Measurements from ENCODE around the gene BACE2. TPM values are rescaled to one million over a fixed set of nuclear protein-coding genes. Genes with fewer than 3 reads are reported as not detected.

Gene BACE2
- polyA plus RNA-seq, 1 donor (not counting 4 experiments of a cell fraction or from before 2014, with no cell fraction given) = 130 TPM

DNA sequence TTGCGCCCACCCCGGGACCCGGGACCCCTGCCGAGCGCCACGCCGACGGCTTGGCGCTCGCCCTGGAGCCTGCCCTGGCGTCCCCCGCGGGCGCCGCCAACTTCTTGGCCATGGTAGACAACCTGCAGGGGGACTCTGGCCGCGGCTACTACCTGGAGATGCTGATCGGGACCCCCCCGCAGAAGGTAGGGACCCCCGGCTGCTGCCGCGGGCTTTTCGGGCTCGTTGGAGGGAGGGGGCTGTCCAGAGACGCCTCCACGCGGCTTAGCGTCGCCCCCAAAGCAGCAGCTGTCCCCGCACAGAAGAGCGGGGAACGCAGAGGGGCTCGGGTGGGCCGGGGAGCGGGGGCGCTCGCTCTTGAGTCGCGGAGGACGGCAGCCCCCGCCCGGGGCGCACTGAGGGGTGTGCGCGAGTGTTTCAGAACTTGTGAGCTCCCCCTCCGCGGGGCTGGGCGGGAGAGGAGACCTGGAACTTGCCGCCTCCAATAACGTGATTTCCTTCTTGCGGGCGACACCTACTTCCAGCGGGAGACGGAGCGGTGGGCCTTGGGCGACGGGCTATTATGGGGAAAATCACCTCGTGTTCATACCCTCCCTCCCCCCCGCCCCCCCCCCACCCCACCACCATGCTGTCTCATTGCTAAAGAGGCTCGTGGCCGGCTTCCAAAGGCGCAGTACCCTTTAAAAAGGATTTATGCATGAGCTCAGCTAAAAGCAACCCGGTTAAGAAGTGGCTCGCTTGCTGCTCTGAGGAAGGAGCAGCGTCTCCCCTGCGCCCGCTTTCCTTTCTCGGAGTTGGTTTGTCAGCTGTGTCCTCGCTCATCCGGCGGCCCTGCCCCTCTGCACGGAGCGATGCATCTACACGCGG lies 664 bp downstream of the BACE2 start:
- dilution Hi-C loops (cut with MboI; ENCODE audit: extremely low pct_ligation_motif_present, low sequenced_read_pairs) = no loop called here
- peaks cover 5 to 6% of the 10 kb centered on the region in 2 experiments for H3K36me3 ChIP-seq (ENCODE audit: control insufficient read depth in 2 of 2, extremely low read depth in 1 of 2, insufficient read depth in 2 of 2, low read length in 2 of 2)
- peak overlapping the region; percentile 76 to 91 (median 87) for H3K4me3 ChIP-seq (ENCODE audit: control insufficient read depth in 2 of 3, extremely low read depth in 1 of 3, insufficient read depth in 2 of 3, low read depth in 1 of 3, low read length in 3 of 3)
- TF ChIP-seq CTCF (optimal IDR thresholded peaks at IDR 0.05 in 1 of 3, IDR thresholded peaks at IDR 0.05 in 1 of 3, conservative IDR thresholded peaks at IDR 0.05 in 1 of 3; ENCODE audit: extremely low read depth in 1 of 3, insufficient read depth in 2 of 3, low read length in 3 of 3) = no peak
- no peak for TF ChIP-seq EZH2 (IDR thresholded peaks at IDR 0.05; ENCODE audit: low read length)
- H3K9me3 ChIP-seq (ENCODE audit: control insufficient read depth, low read depth, low read length) = no peaks in the 10 kb centered on the region
- H3K9me1 ChIP-seq (ENCODE audit: control insufficient read depth, extremely low read depth, insufficient read depth, low read length) = no peaks in the 10 kb centered on the region
- peak overlapping the region; percentile 96 for H3K27ac ChIP-seq (ENCODE audit: control insufficient read depth, insufficient read depth, low read length)
- H2AFZ ChIP-seq (ENCODE audit: control insufficient read depth, low read length) = no peak overlapping the region
- H4K20me1 ChIP-seq (ENCODE audit: control insufficient read depth, extremely low read depth, insufficient read depth, low read length) = no peaks in the 10 kb centered on the region
- DNase-seq (ENCODE audit: low read depth, low spot score) = no peak
- H3K27me3 ChIP-seq (ENCODE audit: control insufficient read depth, extremely low read depth, insufficient read depth, low read length) = no peaks in the 10 kb centered on the region
- peaks cover 40% of the 10 kb centered on the region for H3K4me1 ChIP-seq (ENCODE audit: control insufficient read depth, extremely low read depth, insufficient read depth, low read length)
- peaks cover 39% of the 10 kb centered on the region for H3K79me2 ChIP-seq (ENCODE audit: control insufficient read depth, insufficient read depth, low read length)
- peak overlapping the region; percentile 89 for H3K9ac ChIP-seq (ENCODE audit: control insufficient read depth, extremely low read depth, insufficient read depth, low read length)
- no peak for FAIRE-seq
- peak overlapping the region; percentile 81 for H3K4me2 ChIP-seq (ENCODE audit: control insufficient read depth, extremely low read depth, insufficient read depth, low read depth, low read length)

DNA sequence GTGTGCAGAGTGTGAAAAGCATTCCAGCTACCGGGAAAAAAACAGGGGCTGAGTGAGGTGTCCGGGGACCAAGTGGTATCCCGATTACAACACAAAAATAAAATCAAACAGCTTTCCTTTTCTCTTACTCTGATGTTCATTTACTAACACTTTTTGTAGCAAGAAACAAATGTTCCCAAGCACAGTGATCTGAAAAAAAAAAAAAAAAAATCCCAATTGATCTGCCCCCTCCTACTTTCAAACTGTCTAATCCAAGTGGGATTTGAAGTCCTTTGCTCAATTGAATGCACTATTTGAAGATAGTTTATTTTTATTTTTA lies 1.3 kb downstream of the BACE2 start:
- peak; percentile 9 for FAIRE-seq
- no peak overlapping the region for H2AFZ ChIP-seq (ENCODE audit: control insufficient read depth, low read length)

More for the DNA sequence above, 1.3 kb downstream of the BACE2 start:
- Histone ChIP-seq H3K4me3 (ENCODE audit: control insufficient read depth in 2 of 3, extremely low read depth in 1 of 3, insufficient read depth in 2 of 3, low read depth in 1 of 3, low read length in 3 of 3) (peak overlapping the region; percentile 76 to 91 (median 87)), H3K9me3 (ENCODE audit: control insufficient read depth, low read depth, low read length) (no peaks in the 10 kb centered on the region), H3K9me1 (ENCODE audit: control insufficient read depth, extremely low read depth, insufficient read depth, low read length) (no peaks in the 10 kb centered on the region), H3K27ac (ENCODE audit: control insufficient read depth, insufficient read depth, low read length) (peak overlapping the region; percentile 96), H4K20me1 (ENCODE audit: control insufficient read depth, extremely low read depth, insufficient read depth, low read length) (no peaks in the 10 kb centered on the region), H3K27me3 (ENCODE audit: control insufficient read depth, extremely low read depth, insufficient read depth, low read length) (no peaks in the 10 kb centered on the region), H3K9ac (ENCODE audit: control insufficient read depth, extremely low read depth, insufficient read depth, low read length) (peak overlapping the region; percentile 89), H3K4me1 (ENCODE audit: control insufficient read depth, extremely low read depth, insufficient read depth, low read length) (peaks cover 40% of the 10 kb centered on the region), H3K79me2 (ENCODE audit: control insufficient read depth, insufficient read depth, low read length) (peaks cover 45% of the 10 kb centered on the region), H3K4me2 (ENCODE audit: control insufficient read depth, extremely low read depth, insufficient read depth, low read depth, low read length) (peak overlapping the region; percentile 81), H3K36me3 (ENCODE audit: control insufficient read depth in 2 of 2, extremely low read depth in 1 of 2, insufficient read depth in 2 of 2, low read length in 2 of 2) (peaks cover 5 to 6% of the 10 kb centered on the region in 2 experiments)
- TF ChIP-seq EZH2 (IDR thresholded peaks at IDR 0.05; ENCODE audit: low read length) (no peak), CTCF (optimal IDR thresholded peaks at IDR 0.05 in 1 of 3, IDR thresholded peaks at IDR 0.05 in 1 of 3, conservative IDR thresholded peaks at IDR 0.05 in 1 of 3; ENCODE audit: extremely low read depth in 1 of 3, insufficient read depth in 2 of 3, low read length in 3 of 3) (no peak)
- no peak for DNase-seq (ENCODE audit: low read depth, low spot score)
- dilution Hi-C loops (cut with MboI; ENCODE audit: extremely low pct_ligation_motif_present, low sequenced_read_pairs) = no loop called here

Data from keratinocyte (primary cell).